Measurements from ENCODE around the gene LRPAP1.

LRPAP1 gene

GRCh38 chr4:3531318-3531878 is 824 bp downstream of the LRPAP1 start:
- WGBS, 2 experiments: 29 to 33% methylated on average over 17 of the region's 17 CpGs
- Histone ChIP-seq H3K4me1 (ENCODE audit: control insufficient read depth, insufficient read depth, low read length) (peaks cover 23% of the 10 kb centered on the region), H3K27ac (ENCODE audit: insufficient read depth, low read depth, low read length, poor library complexity, severe bottlenecking) (no peak overlapping the region), H3K9me3 (ENCODE audit: control insufficient read depth, low read length) (no peaks in the 10 kb centered on the region), H3K4me3 (ENCODE audit: insufficient read depth, low read depth, low read length) (peak overlapping the region; percentile 55), H3K36me3 (ENCODE audit: control insufficient read depth, insufficient read depth, low read length) (no peaks in the 10 kb centered on the region), H3K27me3 (ENCODE audit: control insufficient read depth, insufficient read depth, low read length, poor library complexity, severe bottlenecking) (peaks cover 3% of the 10 kb centered on the region)

GRCh38 chr4:3530663-3531254 is 1.5 kb downstream of the LRPAP1 start:
- Histone ChIP-seq H3K4me3 (ENCODE audit: insufficient read depth, low read depth, low read length) (peak overlapping the region; percentile 55), H3K9me3 (ENCODE audit: control insufficient read depth, low read length) (no peaks in the 10 kb centered on the region), H3K4me1 (ENCODE audit: control insufficient read depth, insufficient read depth, low read length) (peaks cover 29% of the 10 kb centered on the region), H3K27ac (ENCODE audit: insufficient read depth, low read depth, low read length, poor library complexity, severe bottlenecking) (no peak overlapping the region), H3K36me3 (ENCODE audit: control insufficient read depth, insufficient read depth, low read length) (no peaks in the 10 kb centered on the region), H3K27me3 (ENCODE audit: control insufficient read depth, insufficient read depth, low read length, poor library complexity, severe bottlenecking) (peaks cover 3% of the 10 kb centered on the region)
- WGBS, 2 experiments: 81 to 85% methylated on average over 18 of the region's 18 CpGs

- Histone ChIP-seq H3K27me3 (ENCODE audit: control insufficient read depth, insufficient read depth, low read length, poor library complexity, severe bottlenecking) (peaks cover 3% of the 10 kb centered on the region), H3K36me3 (ENCODE audit: control insufficient read depth, insufficient read depth, low read length) (no peaks in the 10 kb centered on the region), H3K4me3 (ENCODE audit: insufficient read depth, low read depth, low read length) (no peak overlapping the region), H3K27ac (ENCODE audit: insufficient read depth, low read depth, low read length, poor library complexity, severe bottlenecking) (no peak overlapping the region), H3K9me3 (ENCODE audit: control insufficient read depth, low read length) (no peaks in the 10 kb centered on the region), H3K4me1 (ENCODE audit: control insufficient read depth, insufficient read depth, low read length) (peaks cover 31% of the 10 kb centered on the region)
- WGBS, 2 experiments: 90 to 91% methylated on average over 16 of the region's 16 CpGs
Observed at GRCh38 chr4:3530051-3530450, 2.2 kb downstream of the LRPAP1 start.

GRCh38 chr4:3529363-3529762 is 2.9 kb downstream of the LRPAP1 start:
- no peak overlapping the region for H3K4me3 ChIP-seq (ENCODE audit: insufficient read depth, low read depth, low read length)
- peaks cover 3% of the 10 kb centered on the region for H3K27me3 ChIP-seq (ENCODE audit: control insufficient read depth, insufficient read depth, low read length, poor library complexity, severe bottlenecking)
- H3K9me3 ChIP-seq (ENCODE audit: control insufficient read depth, low read length): no peaks in the 10 kb centered on the region
- H3K4me1 ChIP-seq (ENCODE audit: control insufficient read depth, insufficient read depth, low read length): peaks cover 31% of the 10 kb centered on the region
- H3K36me3 ChIP-seq (ENCODE audit: control insufficient read depth, insufficient read depth, low read length): no peaks in the 10 kb centered on the region
- WGBS, 2 experiments: 93% methylated on average over 12 of the region's 12 CpGs
- no peak overlapping the region for H3K27ac ChIP-seq (ENCODE audit: insufficient read depth, low read depth, low read length, poor library complexity, severe bottlenecking)

GRCh38 chr4:3527914-3528876 is 4.0 kb downstream of the LRPAP1 start:
- no peaks in the 10 kb centered on the region for H3K36me3 ChIP-seq (ENCODE audit: control insufficient read depth, insufficient read depth, low read length)
- no peak overlapping the region for H3K27ac ChIP-seq (ENCODE audit: insufficient read depth, low read depth, low read length, poor library complexity, severe bottlenecking)
- no peak overlapping the region for H3K4me3 ChIP-seq (ENCODE audit: insufficient read depth, low read depth, low read length)
- peaks cover 31% of the 10 kb centered on the region for H3K4me1 ChIP-seq (ENCODE audit: control insufficient read depth, insufficient read depth, low read length)
- H3K9me3 ChIP-seq (ENCODE audit: control insufficient read depth, low read length): no peaks in the 10 kb centered on the region
- peaks cover 3% of the 10 kb centered on the region for H3K27me3 ChIP-seq (ENCODE audit: control insufficient read depth, insufficient read depth, low read length, poor library complexity, severe bottlenecking)
- WGBS, 2 experiments: 93% methylated on average over 27 of the region's 27 CpGs

GRCh38 chr4:3527101-3527913 is 4.9 kb downstream of the LRPAP1 start:
- H3K9me3 ChIP-seq (ENCODE audit: control insufficient read depth, low read length): no peaks in the 10 kb centered on the region
- H3K36me3 ChIP-seq (ENCODE audit: control insufficient read depth, insufficient read depth, low read length): no peaks in the 10 kb centered on the region
- peaks cover 3% of the 10 kb centered on the region for H3K27me3 ChIP-seq (ENCODE audit: control insufficient read depth, insufficient read depth, low read length, poor library complexity, severe bottlenecking)
- 87 to 88% methylated on average over 14 of the region's 14 CpGs for WGBS, 2 experiments
- peaks cover 31% of the 10 kb centered on the region for H3K4me1 ChIP-seq (ENCODE audit: control insufficient read depth, insufficient read depth, low read length)
- H3K27ac ChIP-seq (ENCODE audit: insufficient read depth, low read depth, low read length, poor library complexity, severe bottlenecking): no peak overlapping the region
- no peak overlapping the region for H3K4me3 ChIP-seq (ENCODE audit: insufficient read depth, low read depth, low read length)

- no peaks in the 10 kb centered on the region for H3K9me3 ChIP-seq (ENCODE audit: control insufficient read depth, low read length)
- H3K27me3 ChIP-seq (ENCODE audit: control insufficient read depth, insufficient read depth, low read length, poor library complexity, severe bottlenecking): peaks cover 3% of the 10 kb centered on the region
- no peak overlapping the region for H3K27ac ChIP-seq (ENCODE audit: insufficient read depth, low read depth, low read length, poor library complexity, severe bottlenecking)
- no peaks in the 10 kb centered on the region for H3K36me3 ChIP-seq (ENCODE audit: control insufficient read depth, insufficient read depth, low read length)
- 93 to 94% methylated on average over 19 of the region's 19 CpGs for WGBS, 2 experiments
- no peak overlapping the region for H3K4me3 ChIP-seq (ENCODE audit: insufficient read depth, low read depth, low read length)
- H3K4me1 ChIP-seq (ENCODE audit: control insufficient read depth, insufficient read depth, low read length): peaks cover 30% of the 10 kb centered on the region
Observed at GRCh38 chr4:3526456-3526855, 5.8 kb downstream of the LRPAP1 start.

- H3K9me3 ChIP-seq (ENCODE audit: control insufficient read depth, low read length): no peaks in the 10 kb centered on the region
- no peaks in the 10 kb centered on the region for H3K27me3 ChIP-seq (ENCODE audit: control insufficient read depth, insufficient read depth, low read length, poor library complexity, severe bottlenecking)
- H3K4me1 ChIP-seq (ENCODE audit: control insufficient read depth, insufficient read depth, low read length): peaks cover 23% of the 10 kb centered on the region
- 92 to 95% methylated on average over 31 to 32 of the region's 33 CpGs for WGBS, 2 experiments
- H3K4me3 ChIP-seq (ENCODE audit: insufficient read depth, low read depth, low read length): no peak overlapping the region
- H3K27ac ChIP-seq (ENCODE audit: insufficient read depth, low read depth, low read length, poor library complexity, severe bottlenecking): no peak overlapping the region
- H3K36me3 ChIP-seq (ENCODE audit: control insufficient read depth, insufficient read depth, low read length): peaks cover 5% of the 10 kb centered on the region
Observed at GRCh38 chr4:3525532-3526430, 6.4 kb downstream of the LRPAP1 start.

GRCh38 chr4:3524920-3525319 is 7.3 kb downstream of the LRPAP1 start:
- Histone ChIP-seq H3K27me3 (ENCODE audit: control insufficient read depth, insufficient read depth, low read length, poor library complexity, severe bottlenecking) (no peaks in the 10 kb centered on the region), H3K36me3 (ENCODE audit: control insufficient read depth, insufficient read depth, low read length) (peaks cover 5% of the 10 kb centered on the region), H3K4me3 (ENCODE audit: insufficient read depth, low read depth, low read length) (no peak overlapping the region), H3K27ac (ENCODE audit: insufficient read depth, low read depth, low read length, poor library complexity, severe bottlenecking) (no peak overlapping the region), H3K4me1 (ENCODE audit: control insufficient read depth, insufficient read depth, low read length) (peaks cover 20% of the 10 kb centered on the region), H3K9me3 (ENCODE audit: control insufficient read depth, low read length) (no peaks in the 10 kb centered on the region)
- WGBS, 2 experiments: 83 to 86% methylated on average over 19 of the region's 19 CpGs

Measured in ectodermal cell (in vitro differentiated cells).